ENCODE data around the gene CDC20. TPM values are rescaled to one million over a fixed set of nuclear protein-coding genes. Genes with fewer than 3 reads are reported as not detected.

The CDC20 gene
- total RNA-seq (2014; rRNA removed) (312 and 349 TPM in 2 replicates), Bru-seq, nascent RNA (percentile 92 among the genes with signal in this experiment), BruChase-seq, experiment 1, labeled RNA remaining after a 6-hour chase (percentile 96 among the genes with signal in this experiment), BruChase-seq, experiment 2, labeled RNA remaining after a 2-hour chase (percentile 69 among the genes with signal in this experiment)
- long read RNA-seq, transcript CDC20-201 (11 exons, 1,675 nt), result major isoform, 43 of 71 reads
- long read RNA-seq, transcript CDC20-202 (10 exons, 1,777 nt), result minor isoform, 17 of 71 reads
- long read RNA-seq, partial matches to known transcripts, result 4 of 71 reads
- long read RNA-seq, other reads (novel, unspliced or antisense), result 6 of 71 reads

DNA sequence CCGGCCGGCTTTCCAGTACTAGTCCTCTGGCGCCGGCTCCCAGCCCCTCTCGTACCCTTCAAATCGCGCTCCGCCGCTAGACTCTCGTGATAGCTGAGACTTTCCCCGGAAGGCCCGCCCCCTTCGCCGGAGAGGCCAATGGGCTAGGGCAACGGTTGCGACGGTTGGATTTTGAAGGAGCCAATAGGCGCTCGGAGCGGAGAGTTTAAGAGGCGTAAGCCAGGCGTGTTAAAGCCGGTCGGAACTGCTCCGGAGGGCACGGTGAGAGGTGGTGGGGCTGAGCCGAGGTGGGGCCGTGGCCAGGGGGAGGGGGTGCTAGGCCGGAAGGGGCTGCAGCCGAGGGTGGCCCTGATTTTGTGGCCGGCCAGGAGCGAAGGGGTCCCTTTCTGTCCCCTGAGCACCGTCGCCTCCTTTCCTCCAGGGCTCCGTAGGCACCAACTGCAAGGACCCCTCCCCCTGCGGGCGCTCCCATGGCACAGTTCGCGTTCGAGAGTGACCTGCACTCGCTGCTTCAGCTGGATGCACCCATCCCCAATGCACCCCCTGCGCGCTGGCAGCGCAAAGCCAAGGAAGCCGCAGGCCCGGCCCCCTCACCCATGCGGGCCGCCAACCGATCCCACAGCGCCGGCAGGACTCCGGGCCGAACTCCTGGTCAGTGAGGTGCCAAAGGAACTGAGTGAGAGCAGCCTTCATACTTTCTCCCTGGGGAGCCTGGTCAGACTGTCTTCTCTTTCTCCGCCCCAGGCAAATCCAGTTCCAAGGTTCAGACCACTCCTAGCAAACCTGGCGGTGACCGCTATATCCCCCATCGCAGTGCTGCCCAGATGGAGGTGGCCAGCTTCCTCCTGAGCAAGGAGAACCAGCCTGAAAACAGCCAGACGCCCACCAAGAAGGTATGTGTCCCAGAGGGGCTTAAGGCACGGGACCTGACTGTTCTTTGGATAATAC lies at the start of gene CDC20:
TSS of gene CDC20 (plus strand) at position 236 of the 948 bp plus-strand sequence. CDS start at position 471, 235 bp downstream.
- TF ChIP-seq EZH2 (IDR thresholded peaks at IDR 0.05; ENCODE audit: low read length, unreplicated experiment) (no peak), EZH2phosphoT487 (IDR thresholded peaks at IDR 0.05; ENCODE audit: borderline replicate concordance, low read length) (no peak)
- TF ChIP-seq, protein P1, sequence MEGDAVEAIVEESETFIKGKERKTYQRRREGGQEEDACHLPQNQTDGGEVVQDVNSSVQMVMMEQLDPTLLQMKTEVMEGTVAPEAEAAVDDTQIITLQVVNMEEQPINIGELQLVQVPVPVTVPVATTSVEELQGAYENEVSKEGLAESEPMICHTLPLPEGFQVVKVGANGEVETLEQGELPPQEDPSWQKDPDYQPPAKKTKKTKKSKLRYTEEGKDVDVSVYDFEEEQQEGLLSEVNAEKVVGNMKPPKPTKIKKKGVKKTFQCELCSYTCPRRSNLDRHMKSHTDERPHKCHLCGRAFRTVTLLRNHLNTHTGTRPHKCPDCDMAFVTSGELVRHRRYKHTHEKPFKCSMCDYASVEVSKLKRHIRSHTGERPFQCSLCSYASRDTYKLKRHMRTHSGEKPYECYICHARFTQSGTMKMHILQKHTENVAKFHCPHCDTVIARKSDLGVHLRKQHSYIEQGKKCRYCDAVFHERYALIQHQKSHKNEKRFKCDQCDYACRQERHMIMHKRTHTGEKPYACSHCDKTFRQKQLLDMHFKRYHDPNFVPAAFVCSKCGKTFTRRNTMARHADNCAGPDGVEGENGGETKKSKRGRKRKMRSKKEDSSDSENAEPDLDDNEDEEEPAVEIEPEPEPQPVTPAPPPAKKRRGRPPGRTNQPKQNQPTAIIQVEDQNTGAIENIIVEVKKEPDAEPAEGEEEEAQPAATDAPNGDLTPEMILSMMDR (conservative IDR thresholded peaks at IDR 0.05; ENCODE audit: low read depth, low read length), result no peak
- H3K9ac ChIP-seq (ENCODE audit: low read length), result peak within 1 kb of the TSS; percentile 98
- H3K36me3 ChIP-seq (ENCODE audit: low read depth, low read length), result peaks cover 38% of the 10 kb centered on the region
- TSS peak; percentile 64 for BruUV-seq (replicated peaks)
- peaks cover 46% of the 10 kb centered on the region for H3K79me2 ChIP-seq (ENCODE audit: low read length)
- peak within 1 kb of the TSS; percentile 97 for H3K4me2 ChIP-seq (ENCODE audit: low read length)
- intact Hi-C loops (cut with micrococcal nuclease), result loop anchor here (1.0 kb wide), 2 partner anchors 9 to 121 kb away; no protein-coding TSS in a partner anchor
- H4K20me1 ChIP-seq (ENCODE audit: low read length), result peaks cover 13% of the 10 kb centered on the region
- no peaks in the 10 kb centered on the region for H3K27me3 ChIP-seq (ENCODE audit: low read length)
- POLR2A ChIA-PET (ENCODE audit: unreplicated experiment), result interaction anchor here (0.6 to 0.9 kb wide), 6 partner anchors 9 to 291 kb away, joined by 3 to 9 read pairs (median 4); partner anchors contain the start of genes HYI and KDM4A
- H3K4me1 ChIP-seq (ENCODE audit: insufficient read depth, low read length), result peaks cover 25% of the 10 kb centered on the region
- CTCF ChIA-PET, result interaction anchor here (0.6 to 2.0 kb wide), 4 partner anchors 10 to 73 kb away, joined by 3 to 14 read pairs (median 8); partner anchors contain the start of gene C1orf210
- H2AFZ ChIP-seq (ENCODE audit: low read length), result peak within 1 kb of the TSS; percentile 92
- no peaks in the 10 kb centered on the region for H3K9me3 ChIP-seq (ENCODE audit: low read length)
- peaks cover 10% of the 10 kb centered on the region for H3F3A ChIP-seq (ENCODE audit: low read length, unreplicated experiment)
- DNase-seq (peak; percentile 99), ATAC-seq (peak; percentile 94)
- H3K9me2 ChIP-seq (replicated peaks; ENCODE audit: low read length), result no peaks in the 10 kb centered on the region
- peak within 1 kb of the TSS; percentile 86 for H3K27ac ChIP-seq (ENCODE audit: low read length)
- peak within 1 kb of the TSS; percentile 93 for H3K4me3 ChIP-seq (ENCODE audit: low read length)

- H2AFZ ChIP-seq (ENCODE audit: low read length), result no peak overlapping the region
These were observed 49.3 kb upstream of the CDC20 start for GRCh38 chr1:43309405-43310025.

More at GRCh38 chr1:43309405-43310025, 49.3 kb upstream of the CDC20 start:
- DNase-seq (no peak), ATAC-seq (no peak)
- Histone ChIP-seq H3F3A (ENCODE audit: low read length, unreplicated experiment) (no peaks in the 10 kb centered on the region), H3K4me2 (ENCODE audit: low read length) (no peak overlapping the region), H3K36me3 (ENCODE audit: low read depth, low read length) (no peaks in the 10 kb centered on the region), H3K79me2 (ENCODE audit: low read length) (no peaks in the 10 kb centered on the region), H3K27ac (ENCODE audit: low read length) (no peak overlapping the region), H3K4me3 (ENCODE audit: low read length) (no peak overlapping the region), H3K9ac (ENCODE audit: low read length) (no peak overlapping the region), H3K9me3 (ENCODE audit: low read length) (no peaks in the 10 kb centered on the region), H3K27me3 (ENCODE audit: low read length) (no peaks in the 10 kb centered on the region), H3K9me2 (replicated peaks; ENCODE audit: low read length) (no peaks in the 10 kb centered on the region), H3K4me1 (ENCODE audit: insufficient read depth, low read length) (no peaks in the 10 kb centered on the region), H4K20me1 (ENCODE audit: low read length) (no peaks in the 10 kb centered on the region)
- intact Hi-C loops (cut with micrococcal nuclease), result no loop called here
- no TSS peak for BruUV-seq (replicated peaks)
- CTCF ChIA-PET, result no interaction called here
- TF ChIP-seq EZH2phosphoT487 (IDR thresholded peaks at IDR 0.05; ENCODE audit: borderline replicate concordance, low read length) (no peak), EZH2 (IDR thresholded peaks at IDR 0.05; ENCODE audit: low read length, unreplicated experiment) (no peak)
- TF ChIP-seq, protein P1 (conservative IDR thresholded peaks at IDR 0.05; ENCODE audit: low read depth, low read length), result no peak
- POLR2A ChIA-PET (ENCODE audit: unreplicated experiment), result no interaction called here
